Measurements from ENCODE around the gene ALKBH3.

- TF ChIP-seq, protein P1, sequence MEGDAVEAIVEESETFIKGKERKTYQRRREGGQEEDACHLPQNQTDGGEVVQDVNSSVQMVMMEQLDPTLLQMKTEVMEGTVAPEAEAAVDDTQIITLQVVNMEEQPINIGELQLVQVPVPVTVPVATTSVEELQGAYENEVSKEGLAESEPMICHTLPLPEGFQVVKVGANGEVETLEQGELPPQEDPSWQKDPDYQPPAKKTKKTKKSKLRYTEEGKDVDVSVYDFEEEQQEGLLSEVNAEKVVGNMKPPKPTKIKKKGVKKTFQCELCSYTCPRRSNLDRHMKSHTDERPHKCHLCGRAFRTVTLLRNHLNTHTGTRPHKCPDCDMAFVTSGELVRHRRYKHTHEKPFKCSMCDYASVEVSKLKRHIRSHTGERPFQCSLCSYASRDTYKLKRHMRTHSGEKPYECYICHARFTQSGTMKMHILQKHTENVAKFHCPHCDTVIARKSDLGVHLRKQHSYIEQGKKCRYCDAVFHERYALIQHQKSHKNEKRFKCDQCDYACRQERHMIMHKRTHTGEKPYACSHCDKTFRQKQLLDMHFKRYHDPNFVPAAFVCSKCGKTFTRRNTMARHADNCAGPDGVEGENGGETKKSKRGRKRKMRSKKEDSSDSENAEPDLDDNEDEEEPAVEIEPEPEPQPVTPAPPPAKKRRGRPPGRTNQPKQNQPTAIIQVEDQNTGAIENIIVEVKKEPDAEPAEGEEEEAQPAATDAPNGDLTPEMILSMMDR (IDR thresholded peaks at IDR 0.05), result no peak
- no peak for TF ChIP-seq POLR2A (IDR thresholded peaks at IDR 0.05)
Observed at GRCh38 chr11:43908683-43909082, 28.1 kb downstream of the ALKBH3 start.
